Astrocyte (in vitro differentiated cells and primary cell): ENCODE data around the gene BTNL9. TPM values are rescaled to one million over a fixed set of nuclear protein-coding genes. Genes with fewer than 3 reads are reported as not detected.

Experiments
- DNase-seq: peaks from one replicate; pipeline ENCODE4 v3.0.0-alpha.2; 2010; ENCODE audit warnings: low read depth
- FAIRE-seq: peaks from 2 replicates; lab custom pipeline; 2011; peaks lifted over from hg19 to GRCh38; lab: Jason Lieb, UNC
- H2AFZ ChIP-seq: 2 replicates; pipeline ENCODE4 v1.6.0; 2012; ENCODE audit warnings: low read depth, low read length, inconsistent platforms
- H3K27ac ChIP-seq: 2 replicates; pipeline ENCODE4 v1.5.1; 2011; ENCODE audit warnings: low read depth, low read length, inconsistent platforms
- H3K27me3 ChIP-seq: 2 replicates; pipeline ENCODE4 v1.6.0; 2011; ENCODE audit warnings: low read length, inconsistent platforms; ENCODE audit not compliant: insufficient read depth
- H3K36me3 ChIP-seq: 2 replicates; pipeline ENCODE4 v1.5.1; 2011; ENCODE audit warnings: low read length, inconsistent platforms; ENCODE audit not compliant: insufficient read depth
- H3K4me1 ChIP-seq: 2 replicates; pipeline ENCODE4 v1.5.1; 2011; ENCODE audit warnings: low read length, inconsistent platforms; ENCODE audit not compliant: insufficient read depth
- H3K4me2 ChIP-seq: 2 replicates; pipeline ENCODE4 v1.6.0; 2012; ENCODE audit warnings: low read length, inconsistent platforms
- H3K4me3 ChIP-seq: 2 replicates; pipeline ENCODE4 v1.5.1; 2011; ENCODE audit warnings: low read depth, mild to moderate bottlenecking, low read length, inconsistent platforms; ENCODE audit not compliant: insufficient read depth
- H3K79me2 ChIP-seq: 2 replicates; pipeline ENCODE4 v1.6.0; 2012; ENCODE audit warnings: mild to moderate bottlenecking, low read length, inconsistent platforms; ENCODE audit not compliant: insufficient read depth
- H3K9ac ChIP-seq: 2 replicates; pipeline ENCODE4 v1.6.0; 2012; ENCODE audit warnings: mild to moderate bottlenecking, low read length, inconsistent platforms
- H3K9me3 ChIP-seq: 2 replicates; pipeline ENCODE4 v1.5.1; 2012; ENCODE audit warnings: low read depth, mild to moderate bottlenecking, low read length, inconsistent platforms; ENCODE audit not compliant: insufficient read depth
- H4K20me1 ChIP-seq: 2 replicates; pipeline ENCODE4 v1.6.0; 2012; ENCODE audit warnings: low read length, inconsistent platforms; ENCODE audit not compliant: insufficient read depth
- H3K27ac Mint-ChIP-seq: one replicate; pipeline ENCODE4 v1.8.0; 2021; ENCODE audit warnings: mild to moderate bottlenecking, mixed read lengths; ENCODE audit not compliant: unreplicated experiment
- H3K27me3 Mint-ChIP-seq: one replicate; pipeline ENCODE4 v1.8.0; 2021; ENCODE audit warnings: low read depth, mixed read lengths; ENCODE audit not compliant: unreplicated experiment
- H3K36me3 Mint-ChIP-seq: one replicate; pipeline ENCODE4 v1.8.0; 2021; ENCODE audit warnings: low read depth, mixed read lengths; ENCODE audit not compliant: unreplicated experiment
- H3K4me1 Mint-ChIP-seq: one replicate; pipeline ENCODE4 v1.8.0; 2021; ENCODE audit warnings: low read depth, mixed read lengths; ENCODE audit not compliant: unreplicated experiment
- H3K4me3 Mint-ChIP-seq: one replicate; pipeline ENCODE4 v1.8.0; 2021; ENCODE audit warnings: mild to moderate bottlenecking, moderate library complexity, mixed read lengths; ENCODE audit not compliant: unreplicated experiment
- H3K9me3 Mint-ChIP-seq: one replicate; pipeline ENCODE4 v1.8.0; 2021; ENCODE audit warnings: mild to moderate bottlenecking, mixed read lengths; ENCODE audit not compliant: unreplicated experiment
- CTCF ChIP-seq: IDR thresholded peaks from 2 replicates; pipeline ENCODE4 v1.5.1; 2011; ENCODE audit warnings: low read depth, mild to moderate bottlenecking, inconsistent platforms, low read length, moderate library complexity; ENCODE audit not compliant: insufficient read depth
- EZH2 ChIP-seq: IDR thresholded peaks from 2 replicates; pipeline ENCODE4 v1.6.1; 2012; ENCODE audit warnings: mild to moderate bottlenecking, low read length, inconsistent platforms; ENCODE audit not compliant: insufficient read depth
- total RNA-seq: library from RNA; stranded (reverse); gene quantifications from 2 replicates; pipeline ENCODE4 v1.2.1, GENCODE V29; 2021

BTNL9 gene
- total RNA-seq, 1 donor from 2014 or later, result not detected

DNA sequence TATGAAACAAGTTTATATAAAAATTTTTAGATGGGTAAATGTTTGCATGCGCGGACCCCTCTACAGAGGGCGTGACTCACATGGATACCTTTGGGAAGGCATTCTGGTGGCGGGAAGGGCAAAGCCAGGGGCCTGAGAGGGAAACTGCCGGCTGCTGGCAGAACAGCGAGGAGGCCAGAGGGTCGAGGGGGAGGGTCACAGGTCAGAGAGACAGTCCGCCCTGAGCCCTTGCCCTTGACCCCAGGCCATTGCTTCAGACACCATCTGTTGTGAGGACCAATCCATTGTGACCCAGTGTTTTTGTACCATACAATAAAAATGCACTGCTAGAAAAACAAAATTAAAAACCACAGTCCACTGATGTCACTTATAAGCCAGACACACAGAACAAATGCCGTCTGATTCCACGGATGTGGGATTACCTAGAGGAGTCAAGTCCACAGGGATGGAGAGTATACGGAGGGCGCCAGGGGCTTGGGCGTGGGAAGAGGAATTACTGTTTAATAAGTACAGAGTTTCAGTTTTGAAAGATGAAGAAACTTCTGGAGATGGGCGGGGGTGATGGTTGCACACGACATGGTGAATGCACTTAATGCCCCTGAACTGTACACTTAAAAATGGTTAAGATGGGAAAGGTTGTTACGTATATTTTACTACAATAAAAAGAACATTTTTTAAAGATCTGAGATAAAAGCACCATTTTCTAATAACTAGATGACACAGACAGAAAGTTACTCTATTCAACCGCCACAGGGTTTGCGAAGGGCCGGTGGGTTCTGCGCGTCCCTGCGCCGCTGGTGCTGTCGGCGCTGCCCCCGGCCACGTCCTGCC is 12.0 kb downstream of the BTNL9 start:
- H3K79me2 ChIP-seq, result no peaks in the 10 kb centered on the region
- H3K4me2 ChIP-seq, result peak overlapping the region; percentile 79
- DNase-seq, result no peak
- no peaks in the 10 kb centered on the region for H3K36me3 ChIP-seq
- Mint-ChIP-seq H3K27ac (no peak overlapping the region), H3K4me1 (peaks cover 3% of the 10 kb centered on the region), H3K36me3 (no peaks in the 10 kb centered on the region), H3K9me3 (peaks cover 9% of the 10 kb centered on the region), H3K4me3 (peak overlapping the region; percentile 71), H3K27me3 (peaks cover 80% of the 10 kb centered on the region)
- H3K4me3 ChIP-seq, result no peak overlapping the region
- no peak for TF ChIP-seq EZH2
- TF ChIP-seq CTCF, result no peak
- H3K9ac ChIP-seq, result no peak overlapping the region
- H4K20me1 ChIP-seq, result no peaks in the 10 kb centered on the region
- FAIRE-seq, result no peak
- peaks cover 32% of the 10 kb centered on the region for H3K27me3 ChIP-seq
- H3K4me1 ChIP-seq, result no peaks in the 10 kb centered on the region
- peak overlapping the region; percentile 47 for H2AFZ ChIP-seq
- H3K9me3 ChIP-seq, result no peaks in the 10 kb centered on the region
- H3K27ac ChIP-seq, result no peak overlapping the region

DNA sequence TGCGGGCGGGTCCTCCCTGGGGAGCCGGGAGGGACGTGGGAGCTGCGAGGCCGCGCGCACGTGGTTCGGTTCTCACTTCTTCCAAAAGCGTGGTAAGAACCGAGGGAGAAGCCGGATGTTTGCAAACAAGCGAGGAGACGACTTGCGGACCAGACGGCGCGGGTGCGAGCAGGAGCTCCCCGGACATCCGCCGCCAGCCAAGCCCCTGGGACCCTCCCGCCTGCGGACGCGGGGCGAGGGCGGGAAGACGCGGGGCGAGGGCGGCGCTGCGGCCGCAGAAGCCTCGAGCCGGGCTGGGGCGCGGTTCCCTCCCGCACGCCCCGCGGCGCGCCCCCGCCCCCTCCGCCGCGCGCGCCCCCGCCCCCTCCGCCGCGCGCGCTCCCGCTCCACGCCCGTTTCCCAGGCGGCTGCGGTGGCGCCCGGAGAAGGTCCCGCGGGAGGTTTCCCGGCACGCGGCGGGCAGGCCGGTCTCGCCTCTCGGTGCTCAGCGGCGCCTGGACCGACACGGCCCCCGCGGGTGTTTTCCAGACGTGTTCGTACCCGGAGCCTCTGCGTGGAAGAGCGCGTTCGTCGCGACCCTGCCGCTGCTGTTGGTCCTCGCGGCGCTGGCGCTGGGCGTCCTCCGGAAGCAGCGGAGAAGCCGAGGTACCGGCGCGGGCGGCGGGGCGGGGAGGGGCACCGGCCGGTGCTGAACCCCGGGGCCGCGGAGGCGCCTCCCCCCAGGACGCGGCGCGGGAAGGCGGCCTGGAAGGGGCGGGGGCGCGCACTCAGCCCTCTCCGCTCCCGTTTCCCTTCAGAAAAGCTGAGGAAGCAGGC is 12.8 kb downstream of the BTNL9 start:
- Histone ChIP-seq H2AFZ (peak overlapping the region; percentile 52), H3K27me3 (peaks cover 36% of the 10 kb centered on the region), H4K20me1 (no peaks in the 10 kb centered on the region), H3K4me1 (no peaks in the 10 kb centered on the region), H3K4me3 (no peak overlapping the region), H3K9me3 (no peaks in the 10 kb centered on the region), H3K4me2 (peak overlapping the region; percentile 79), H3K79me2 (no peaks in the 10 kb centered on the region), H3K9ac (no peak overlapping the region), H3K27ac (no peak overlapping the region), H3K36me3 (no peaks in the 10 kb centered on the region)
- H3K4me1 Mint-ChIP-seq, result peaks cover 3% of the 10 kb centered on the region
- peaks cover 9% of the 10 kb centered on the region for H3K9me3 Mint-ChIP-seq
- FAIRE-seq, result no peak
- DNase-seq, result no peak
- H3K27ac Mint-ChIP-seq, result no peak overlapping the region
- no peak for TF ChIP-seq CTCF
- no peak for TF ChIP-seq EZH2
- peaks cover 82% of the 10 kb centered on the region for H3K27me3 Mint-ChIP-seq
- H3K36me3 Mint-ChIP-seq, result no peaks in the 10 kb centered on the region
- H3K4me3 Mint-ChIP-seq, result peak overlapping the region; percentile 72
